IPS-18a (cell line): ENCODE measurements around the gene ABHD14A.

Experiments
- H3K27ac ChIP-seq: one replicate; pipeline ENCODE4 v1.5.1; 2013; ENCODE audit warnings: low read length
- H3K27me3 ChIP-seq: one replicate; pipeline ENCODE4 v1.6.1; 2013; ENCODE audit warnings: mild to moderate bottlenecking, low read length; ENCODE audit not compliant: control insufficient read depth, insufficient read depth
- H3K36me3 ChIP-seq: one replicate; pipeline ENCODE4 v1.6.1; 2013; ENCODE audit warnings: low read depth, low read length; ENCODE audit not compliant: control insufficient read depth
- H3K4me1 ChIP-seq: one replicate; pipeline ENCODE4 v1.6.1; 2013; ENCODE audit warnings: low read depth, low read length; ENCODE audit not compliant: control insufficient read depth
- H3K4me3 ChIP-seq: one replicate; pipeline ENCODE4 v1.5.1; 2013; ENCODE audit warnings: low read length
- H3K9ac ChIP-seq: one replicate; pipeline ENCODE4 v1.6.1; 2013; ENCODE audit warnings: mild to moderate bottlenecking, low read length, moderate library complexity
- H3K9me3 ChIP-seq: one replicate; pipeline ENCODE4 v1.6.1; 2013; ENCODE audit warnings: low read depth, low read length; ENCODE audit not compliant: control insufficient read depth

The ABHD14A gene

GRCh38 chr3:51997172-51997571 lies 22.3 kb downstream of the ABHD14A start:
- Histone ChIP-seq H3K4me3 (no peak overlapping the region), H3K27ac (no peak overlapping the region), H3K36me3 (peaks cover 29% of the 10 kb centered on the region), H3K27me3 (no peaks in the 10 kb centered on the region), H3K9ac (no peak overlapping the region), H3K9me3 (no peaks in the 10 kb centered on the region), H3K4me1 (peaks cover 12% of the 10 kb centered on the region)

- H3K36me3 ChIP-seq: peaks cover 21% of the 10 kb centered on the region
- no peak overlapping the region for H3K27ac ChIP-seq
- H3K27me3 ChIP-seq: no peaks in the 10 kb centered on the region
- no peak overlapping the region for H3K9ac ChIP-seq
- peaks cover 18% of the 10 kb centered on the region for H3K4me1 ChIP-seq
- H3K4me3 ChIP-seq: no peak overlapping the region
- H3K9me3 ChIP-seq: no peaks in the 10 kb centered on the region
Observed at GRCh38 chr3:51997935-51998596, 23.2 kb downstream of the ABHD14A start.

- Histone ChIP-seq H3K27me3 (no peaks in the 10 kb centered on the region), H3K27ac (no peak overlapping the region), H3K4me3 (no peak overlapping the region), H3K9me3 (no peaks in the 10 kb centered on the region), H3K9ac (no peak overlapping the region), H3K36me3 (peaks cover 14% of the 10 kb centered on the region), H3K4me1 (peaks cover 24% of the 10 kb centered on the region)
Observed at GRCh38 chr3:51998774-51999173, 23.9 kb downstream of the ABHD14A start.

- H3K36me3 ChIP-seq: peaks cover 3% of the 10 kb centered on the region
- H3K4me1 ChIP-seq: peaks cover 31% of the 10 kb centered on the region
- H3K27ac ChIP-seq: no peak overlapping the region
- H3K4me3 ChIP-seq: no peak overlapping the region
- no peaks in the 10 kb centered on the region for H3K9me3 ChIP-seq
- H3K9ac ChIP-seq: no peak overlapping the region
- H3K27me3 ChIP-seq: no peaks in the 10 kb centered on the region
Observed at GRCh38 chr3:51999846-52000245, 25.0 kb downstream of the ABHD14A start.

GRCh38 chr3:52001443-52001974 lies 26.6 kb downstream of the ABHD14A start:
- Histone ChIP-seq H3K27ac (no peak overlapping the region), H3K27me3 (no peaks in the 10 kb centered on the region), H3K9me3 (no peaks in the 10 kb centered on the region), H3K36me3 (no peaks in the 10 kb centered on the region), H3K4me1 (peaks cover 44% of the 10 kb centered on the region), H3K9ac (no peak overlapping the region), H3K4me3 (no peak overlapping the region)

GRCh38 chr3:52002748-52003147 lies 27.9 kb downstream of the ABHD14A start:
- no peak overlapping the region for H3K27ac ChIP-seq
- H3K4me3 ChIP-seq: peak overlapping the region; percentile 16
- H3K4me1 ChIP-seq: peaks cover 52% of the 10 kb centered on the region
- H3K9me3 ChIP-seq: no peaks in the 10 kb centered on the region
- H3K9ac ChIP-seq: no peak overlapping the region
- H3K27me3 ChIP-seq: no peaks in the 10 kb centered on the region
- no peaks in the 10 kb centered on the region for H3K36me3 ChIP-seq

- Histone ChIP-seq H3K27ac (no peak overlapping the region), H3K4me3 (no peak overlapping the region), H3K36me3 (no peaks in the 10 kb centered on the region), H3K9ac (no peak overlapping the region), H3K9me3 (no peaks in the 10 kb centered on the region), H3K27me3 (no peaks in the 10 kb centered on the region), H3K4me1 (peaks cover 50% of the 10 kb centered on the region)
Observed at GRCh38 chr3:52004163-52004787, 29.4 kb downstream of the ABHD14A start.

- Histone ChIP-seq H3K27me3 (no peaks in the 10 kb centered on the region), H3K36me3 (no peaks in the 10 kb centered on the region), H3K9me3 (no peaks in the 10 kb centered on the region), H3K4me1 (peaks cover 50% of the 10 kb centered on the region), H3K9ac (peak overlapping the region; percentile 9), H3K27ac (peak overlapping the region; percentile 1), H3K4me3 (peak overlapping the region; percentile 38)
Observed at GRCh38 chr3:52004906-52005395, 30.1 kb downstream of the ABHD14A start.

GRCh38 chr3:52005571-52005986 lies 30.7 kb downstream of the ABHD14A start:
- H3K27ac ChIP-seq: peak overlapping the region; percentile 37
- H3K36me3 ChIP-seq: no peaks in the 10 kb centered on the region
- peak overlapping the region; percentile 10 for H3K9ac ChIP-seq
- H3K27me3 ChIP-seq: no peaks in the 10 kb centered on the region
- peak overlapping the region; percentile 38 for H3K4me3 ChIP-seq
- peaks cover 50% of the 10 kb centered on the region for H3K4me1 ChIP-seq
- no peaks in the 10 kb centered on the region for H3K9me3 ChIP-seq

- Histone ChIP-seq H3K9me3 (no peaks in the 10 kb centered on the region), H3K4me1 (peaks cover 50% of the 10 kb centered on the region), H3K4me3 (peak overlapping the region; percentile 38), H3K9ac (peak overlapping the region; percentile 10), H3K27ac (peak overlapping the region; percentile 37), H3K27me3 (no peaks in the 10 kb centered on the region), H3K36me3 (no peaks in the 10 kb centered on the region)
Observed at GRCh38 chr3:52006017-52006819, 31.4 kb downstream of the ABHD14A start.

- Histone ChIP-seq H3K27ac (no peak overlapping the region), H3K36me3 (no peaks in the 10 kb centered on the region), H3K4me3 (no peak overlapping the region), H3K9ac (no peak overlapping the region), H3K9me3 (no peaks in the 10 kb centered on the region), H3K4me1 (peaks cover 48% of the 10 kb centered on the region), H3K27me3 (no peaks in the 10 kb centered on the region)
Observed at GRCh38 chr3:52006820-52007133, 31.9 kb downstream of the ABHD14A start.
